Tibial nerve (tissue), 4 donors: ENCODE data around the gene COA4.
"Not testable (repeated sequence)": the region's sequence is repeated elsewhere in the genome, so short reads cannot be mapped to it uniquely, and the experiment has no call there.

Source experiments
- EP300 ChIP-seq, 2 donors: sonication (generic); formaldehyde crosslinking; IDR thresholded peaks; one replicate each; pipeline ENCODE4 v1.6.1; 2017; ENCODE audit warnings: antibody characterized with exemption in 2 of 2, mild to moderate bottlenecking in 1 of 2
- POLR2A ChIP-seq, 2 donors: fragments of 450-650 bp; IDR thresholded peaks; one replicate each; pipeline ENCODE4 v1.6.1; 2017; ENCODE audit warnings: antibody characterized with exemption in 2 of 2, mild to moderate bottlenecking in 2 of 2, moderate library complexity in 2 of 2
- TF ChIP-seq, protein P1 (sequence below), 5 experiments: fragments of 200-600 bp in 3 of 5; fragments of 450-650 bp in 2 of 5; sonication (generic) in 3 of 5; IDR thresholded peaks; one replicate each; pipeline ENCODE4 v1.5.1; 2016 to 2019; ENCODE audit warnings: antibody characterized with exemption in 5 of 5, mild to moderate bottlenecking in 3 of 5, moderate library complexity in 2 of 5

DNA sequence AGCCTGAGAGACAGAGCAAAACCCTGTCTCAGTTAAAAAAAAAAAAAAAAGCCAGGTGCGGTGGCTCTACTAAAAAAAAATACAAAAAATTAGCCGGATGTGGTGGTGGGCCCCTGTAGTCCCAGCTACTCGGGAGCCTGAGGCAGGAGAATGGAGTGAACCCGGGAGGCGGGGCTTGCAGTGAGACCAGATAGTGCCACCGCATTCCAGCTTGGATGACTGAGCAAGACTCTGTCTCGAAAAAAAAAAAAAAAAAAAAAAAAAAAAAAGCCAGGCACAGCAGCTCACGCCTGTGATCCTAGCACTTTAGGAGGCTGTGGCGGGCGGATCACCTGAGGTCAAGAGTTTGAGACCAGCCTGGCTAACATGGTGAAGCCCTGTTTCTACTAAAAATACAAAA, 3.8 kb upstream of the COA4 start:
- TF ChIP-seq, protein P1, sequence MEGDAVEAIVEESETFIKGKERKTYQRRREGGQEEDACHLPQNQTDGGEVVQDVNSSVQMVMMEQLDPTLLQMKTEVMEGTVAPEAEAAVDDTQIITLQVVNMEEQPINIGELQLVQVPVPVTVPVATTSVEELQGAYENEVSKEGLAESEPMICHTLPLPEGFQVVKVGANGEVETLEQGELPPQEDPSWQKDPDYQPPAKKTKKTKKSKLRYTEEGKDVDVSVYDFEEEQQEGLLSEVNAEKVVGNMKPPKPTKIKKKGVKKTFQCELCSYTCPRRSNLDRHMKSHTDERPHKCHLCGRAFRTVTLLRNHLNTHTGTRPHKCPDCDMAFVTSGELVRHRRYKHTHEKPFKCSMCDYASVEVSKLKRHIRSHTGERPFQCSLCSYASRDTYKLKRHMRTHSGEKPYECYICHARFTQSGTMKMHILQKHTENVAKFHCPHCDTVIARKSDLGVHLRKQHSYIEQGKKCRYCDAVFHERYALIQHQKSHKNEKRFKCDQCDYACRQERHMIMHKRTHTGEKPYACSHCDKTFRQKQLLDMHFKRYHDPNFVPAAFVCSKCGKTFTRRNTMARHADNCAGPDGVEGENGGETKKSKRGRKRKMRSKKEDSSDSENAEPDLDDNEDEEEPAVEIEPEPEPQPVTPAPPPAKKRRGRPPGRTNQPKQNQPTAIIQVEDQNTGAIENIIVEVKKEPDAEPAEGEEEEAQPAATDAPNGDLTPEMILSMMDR (IDR thresholded peaks at IDR 0.05) = not testable (repeated sequence)
- TF ChIP-seq POLR2A, EP300 (IDR thresholded peaks at IDR 0.05): not testable (repeated sequence)
